ENCODE measurements around the gene TNS3.

GRCh38 chr7:47344171-47344955, 237.5 kb downstream of the TNS3 start:
- TF ChIP-seq CTCF (IDR thresholded peaks at IDR 0.05; ENCODE audit: low read length) (no peak), EZH2phosphoT487 (IDR thresholded peaks at IDR 0.05; ENCODE audit: low read length) (no peak)
